Osteocyte (in vitro differentiated cells): Measurements from ENCODE around the gene DCAF8L1. TPM values are rescaled to one million over a fixed set of nuclear protein-coding genes. Genes with fewer than 3 reads are reported as not detected.

Source experiments
- DNase-seq: peaks from one replicate; pipeline ENCODE4 v3.0.0; 2021; ENCODE audit warnings: mixed read lengths; ENCODE audit not compliant: unreplicated experiment; ENCODE audit errors: extremely low spot score
- H3K27ac Mint-ChIP-seq: one replicate; pipeline ENCODE4 v1.8.0; 2021; ENCODE audit warnings: mild to moderate bottlenecking, mixed read lengths; ENCODE audit not compliant: unreplicated experiment
- H3K27me3 Mint-ChIP-seq: one replicate; pipeline ENCODE4 v1.8.0; 2021; ENCODE audit warnings: mixed read lengths; ENCODE audit not compliant: unreplicated experiment
- H3K36me3 Mint-ChIP-seq: one replicate; pipeline ENCODE4 v1.8.0; 2021; ENCODE audit warnings: mixed read lengths; ENCODE audit not compliant: unreplicated experiment
- H3K4me1 Mint-ChIP-seq: one replicate; pipeline ENCODE4 v1.8.0; 2021; ENCODE audit warnings: mixed read lengths; ENCODE audit not compliant: unreplicated experiment
- H3K4me3 Mint-ChIP-seq: one replicate; pipeline ENCODE4 v1.8.0; 2021; ENCODE audit warnings: mild to moderate bottlenecking, moderate library complexity, mixed read lengths; ENCODE audit not compliant: unreplicated experiment
- H3K9me3 Mint-ChIP-seq: one replicate; pipeline ENCODE4 v1.8.0; 2021; ENCODE audit warnings: mixed read lengths; ENCODE audit not compliant: unreplicated experiment
- long read RNA-seq: library from polyadenylated mRNA; unstranded; transcript quantifications from one replicate; pipeline ENCODE4 v2.0.0, GENCODE V29; 2021
- total RNA-seq: library from RNA; stranded (reverse); gene quantifications from 2 replicates; pipeline ENCODE4 v1.2.1, GENCODE V29; 2021
- TF ChIP-seq, protein P1 (sequence below): fragments of 200-600 bp; sonication (generic); IDR thresholded peaks from 2 replicates; pipeline ENCODE4 v1.5.0; 2021; ENCODE audit warnings: antibody characterized with exemption, mild to moderate bottlenecking, moderate library complexity

DCAF8L1 gene
- not detected in 2 replicates for total RNA-seq
- long read RNA-seq = 0 reads

DNA sequence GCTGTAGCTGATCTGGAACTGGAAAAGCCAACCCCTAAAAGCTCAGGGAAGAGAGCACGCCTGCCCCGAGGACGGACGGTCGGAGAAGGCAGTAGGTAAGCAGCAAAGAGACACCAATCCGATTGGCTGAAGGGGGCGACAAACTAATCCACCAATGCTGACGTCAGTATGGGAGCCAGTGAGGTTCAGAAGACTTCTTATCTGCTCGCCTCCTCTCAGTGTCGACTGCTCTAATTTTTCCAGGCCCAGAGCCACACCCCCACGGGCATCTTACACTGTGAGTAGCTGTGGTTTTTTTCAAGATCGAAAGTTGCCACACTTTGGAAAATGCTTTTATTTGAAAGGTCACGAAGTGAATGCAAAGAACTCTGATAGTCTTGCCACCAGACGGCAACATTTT is at the start of gene DCAF8L1:
DCAF8L1 (minus strand) TSS at position 101 of the 400 bp plus-strand sequence. CDS start 115 bp downstream, outside the sequence.
- Mint-ChIP-seq H3K36me3 (no peaks in the 10 kb centered on the region), H3K27ac (no peak within 1 kb of the TSS), H3K4me1 (no peaks in the 10 kb centered on the region), H3K27me3 (no peaks in the 10 kb centered on the region), H3K9me3 (peaks cover 8% of the 10 kb centered on the region), H3K4me3 (no peak within 1 kb of the TSS)
- TF ChIP-seq, protein P1, sequence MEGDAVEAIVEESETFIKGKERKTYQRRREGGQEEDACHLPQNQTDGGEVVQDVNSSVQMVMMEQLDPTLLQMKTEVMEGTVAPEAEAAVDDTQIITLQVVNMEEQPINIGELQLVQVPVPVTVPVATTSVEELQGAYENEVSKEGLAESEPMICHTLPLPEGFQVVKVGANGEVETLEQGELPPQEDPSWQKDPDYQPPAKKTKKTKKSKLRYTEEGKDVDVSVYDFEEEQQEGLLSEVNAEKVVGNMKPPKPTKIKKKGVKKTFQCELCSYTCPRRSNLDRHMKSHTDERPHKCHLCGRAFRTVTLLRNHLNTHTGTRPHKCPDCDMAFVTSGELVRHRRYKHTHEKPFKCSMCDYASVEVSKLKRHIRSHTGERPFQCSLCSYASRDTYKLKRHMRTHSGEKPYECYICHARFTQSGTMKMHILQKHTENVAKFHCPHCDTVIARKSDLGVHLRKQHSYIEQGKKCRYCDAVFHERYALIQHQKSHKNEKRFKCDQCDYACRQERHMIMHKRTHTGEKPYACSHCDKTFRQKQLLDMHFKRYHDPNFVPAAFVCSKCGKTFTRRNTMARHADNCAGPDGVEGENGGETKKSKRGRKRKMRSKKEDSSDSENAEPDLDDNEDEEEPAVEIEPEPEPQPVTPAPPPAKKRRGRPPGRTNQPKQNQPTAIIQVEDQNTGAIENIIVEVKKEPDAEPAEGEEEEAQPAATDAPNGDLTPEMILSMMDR = no peak
- no peak for DNase-seq

DNA sequence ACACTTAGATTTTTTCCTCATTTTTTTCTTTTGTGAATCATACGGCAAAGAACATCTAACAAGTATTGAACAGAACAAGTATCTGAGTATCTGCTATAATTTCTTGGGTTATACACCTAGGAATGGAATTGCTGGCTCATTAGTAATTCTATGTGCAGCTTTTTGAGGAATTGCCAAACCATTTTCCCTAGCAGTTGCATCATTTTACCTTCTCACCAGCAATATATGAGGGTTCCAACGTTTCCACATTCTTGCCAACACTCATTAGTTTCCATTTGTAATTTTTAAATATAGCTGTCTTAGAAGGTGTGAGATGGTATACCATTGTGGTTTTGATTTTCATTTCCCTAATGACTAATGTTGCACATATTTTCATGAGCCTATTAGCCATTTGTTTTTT is 41.1 kb upstream of the DCAF8L1 start:
- TF ChIP-seq, protein P1 = no peak
- no peaks in the 10 kb centered on the region for H3K27me3 Mint-ChIP-seq
- H3K36me3 Mint-ChIP-seq = no peaks in the 10 kb centered on the region
- no peak overlapping the region for H3K27ac Mint-ChIP-seq
- H3K4me1 Mint-ChIP-seq = no peaks in the 10 kb centered on the region
- DNase-seq = no peak
- H3K9me3 Mint-ChIP-seq = peaks cover 13% of the 10 kb centered on the region
- no peak overlapping the region for H3K4me3 Mint-ChIP-seq

DNA sequence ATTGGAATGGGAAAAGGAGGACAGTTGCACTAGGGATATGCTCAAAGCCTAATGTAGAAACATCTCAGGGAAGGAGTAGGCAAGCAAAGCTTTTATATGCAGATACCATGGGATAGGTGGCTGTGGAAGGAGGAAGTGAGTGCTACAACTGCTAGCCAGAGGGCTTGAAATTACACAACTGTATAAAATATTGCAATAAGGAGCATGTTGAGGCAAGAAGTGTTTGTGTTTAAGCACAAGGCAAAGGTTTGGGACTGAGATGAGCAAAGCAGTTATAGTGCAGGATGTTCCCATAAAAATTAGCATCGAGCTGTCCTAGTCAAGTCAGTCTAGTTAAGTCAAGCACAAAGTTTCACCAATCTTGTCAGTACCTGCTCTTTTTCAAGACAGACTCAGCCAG is 35.6 kb upstream of the DCAF8L1 start:
- peaks cover 3% of the 10 kb centered on the region for H3K9me3 Mint-ChIP-seq

DNA sequence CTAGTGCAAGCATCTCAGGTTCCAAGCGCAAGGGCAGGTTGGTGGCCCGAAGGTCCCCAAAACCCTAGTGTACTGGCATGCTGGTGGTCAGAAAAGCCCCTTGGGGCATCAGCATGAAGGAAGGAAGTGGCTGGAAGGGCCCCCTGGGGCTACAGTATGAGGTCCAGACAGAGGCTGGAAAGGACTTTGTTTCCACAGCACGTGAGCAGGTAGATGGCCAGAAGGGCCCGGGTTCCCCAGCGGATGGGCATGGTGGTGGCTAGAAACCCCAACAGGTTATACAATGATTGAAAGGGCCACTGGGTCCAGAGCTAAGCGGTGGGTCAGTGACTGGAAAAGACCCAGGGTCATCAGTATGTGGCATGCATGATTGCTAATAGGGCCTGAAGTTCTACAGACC is 34.7 kb upstream of the DCAF8L1 start:
- Mint-ChIP-seq H3K36me3 (no peaks in the 10 kb centered on the region), H3K27me3 (no peaks in the 10 kb centered on the region), H3K27ac (no peak overlapping the region), H3K4me1 (no peaks in the 10 kb centered on the region), H3K9me3 (peaks cover 3% of the 10 kb centered on the region), H3K4me3 (no peak overlapping the region)
- DNase-seq = peak; percentile 72
- TF ChIP-seq, protein P1 = no peak

More for the DNA sequence above, 35.6 kb upstream of the DCAF8L1 start:
- Mint-ChIP-seq H3K4me3 (no peak overlapping the region), H3K27ac (no peak overlapping the region), H3K36me3 (no peaks in the 10 kb centered on the region), H3K4me1 (no peaks in the 10 kb centered on the region), H3K27me3 (no peaks in the 10 kb centered on the region)
- TF ChIP-seq, protein P1 = no peak
- DNase-seq = no peak

DNA sequence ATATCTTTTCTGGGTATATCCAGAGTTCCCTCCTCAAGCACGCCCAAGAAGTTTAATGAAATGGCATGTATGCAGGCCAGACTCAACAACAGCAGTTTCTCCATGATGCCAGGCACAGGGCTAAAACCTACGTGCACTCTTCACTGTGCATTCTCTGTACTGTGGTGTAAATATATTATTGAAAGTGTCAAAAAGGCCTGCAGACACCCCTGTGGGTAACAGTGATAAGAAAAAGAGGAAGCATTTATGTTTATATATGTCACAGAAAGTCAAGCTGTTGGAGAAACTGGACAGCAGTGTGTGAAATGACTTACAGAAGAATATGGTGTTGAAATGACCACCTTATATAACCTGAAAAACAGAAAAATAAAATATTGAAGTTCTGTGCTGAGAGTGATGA is 29.6 kb upstream of the DCAF8L1 start:
- no peak overlapping the region for H3K27ac Mint-ChIP-seq
- H3K4me1 Mint-ChIP-seq = no peaks in the 10 kb centered on the region
- no peak overlapping the region for H3K4me3 Mint-ChIP-seq
- H3K9me3 Mint-ChIP-seq = no peaks in the 10 kb centered on the region
- DNase-seq = no peak
- H3K36me3 Mint-ChIP-seq = no peaks in the 10 kb centered on the region
- TF ChIP-seq, protein P1 = no peak
- H3K27me3 Mint-ChIP-seq = no peaks in the 10 kb centered on the region
